GM19463 (cell line): ENCODE measurements around the gene ZNF217.
A peak's percentile ranks its signal among the peaks of the same experiment; 100 is the strongest.
"Not testable (repeated sequence)": the region's sequence is repeated elsewhere in the genome, so short reads cannot be mapped to it uniquely, and the experiment has no call there.

Experiments used
- ATAC-seq: cut with Tn5 transposase; IDR thresholded peaks from one replicate; pipeline ENCODE4 v1.9.1; 2021; ENCODE audit warnings: mild to moderate bottlenecking, moderate library complexity; ENCODE audit not compliant: unreplicated experiment

Gene ZNF217

GRCh38 chr20:53622247-53623133 is 28.9 kb upstream of the ZNF217 start:
- no peak for ATAC-seq

GRCh38 chr20:53621482-53622246 is 28.0 kb upstream of the ZNF217 start:
- ATAC-seq = no peak

GRCh38 chr20:53618490-53619000 is 24.9 kb upstream of the ZNF217 start:
- not testable (repeated sequence) for ATAC-seq

- ATAC-seq = no peak
These were observed 24.3 kb upstream of the ZNF217 start for GRCh38 chr20:53617791-53618489.

- ATAC-seq = not testable (repeated sequence)
These were observed 22.9 kb upstream of the ZNF217 start for GRCh38 chr20:53616489-53616888.

- no peak for ATAC-seq
These were observed 20.1 kb upstream of the ZNF217 start for GRCh38 chr20:53613748-53614147.

- ATAC-seq = not testable (repeated sequence)
These were observed 18.6 kb upstream of the ZNF217 start for GRCh38 chr20:53612289-53612688.

GRCh38 chr20:53611449-53611894 is 17.8 kb upstream of the ZNF217 start:
- ATAC-seq = peak; percentile 56

- no peak for ATAC-seq
These were observed 16.1 kb upstream of the ZNF217 start for GRCh38 chr20:53609491-53610445.

- ATAC-seq = no peak
These were observed 15.1 kb upstream of the ZNF217 start for GRCh38 chr20:53608456-53609452.

GRCh38 chr20:53608071-53608455 is 14.4 kb upstream of the ZNF217 start:
- ATAC-seq = no peak

GRCh38 chr20:53606364-53606985 is 12.8 kb upstream of the ZNF217 start:
- ATAC-seq = no peak

- ATAC-seq = not testable (repeated sequence)
These were observed 11.8 kb upstream of the ZNF217 start for GRCh38 chr20:53605401-53605800.

- not testable (repeated sequence) for ATAC-seq
These were observed 11.2 kb upstream of the ZNF217 start for GRCh38 chr20:53604846-53605245.

- ATAC-seq = no peak
These were observed 9.0 kb upstream of the ZNF217 start for GRCh38 chr20:53602661-53603060.

- no peak for ATAC-seq
These were observed 6.4 kb upstream of the ZNF217 start for GRCh38 chr20:53599910-53600632.

GRCh38 chr20:53599378-53599777 is 5.7 kb upstream of the ZNF217 start:
- no peak for ATAC-seq

- no peak for ATAC-seq
These were observed 5.4 kb upstream of the ZNF217 start for GRCh38 chr20:53599044-53599362.
